ENCODE results near the gene CCNY.
"Not testable (repeated sequence)": the region's sequence is repeated elsewhere in the genome, so short reads cannot be mapped to it uniquely, and the experiment has no call there.

Gene CCNY

GRCh38 chr10:35497909-35498308, 161.6 kb downstream of the CCNY start:
- DNase-seq (ENCODE audit: extremely low spot score, insufficient read length, low read depth) (no peak), FAIRE-seq (no peak)

- FAIRE-seq (peak; percentile 68), DNase-seq (ENCODE audit: extremely low spot score, insufficient read length, low read depth) (peak; percentile 17)
Measured at GRCh38 chr10:35498693-35499092, 162.4 kb downstream of the CCNY start.

- no peak for DNase-seq (ENCODE audit: extremely low spot score, insufficient read length, low read depth)
- FAIRE-seq = no peak
Measured at GRCh38 chr10:35501923-35502322, 165.6 kb downstream of the CCNY start.

GRCh38 chr10:35502692-35503091, 166.4 kb downstream of the CCNY start:
- FAIRE-seq (no peak), DNase-seq (ENCODE audit: extremely low spot score, insufficient read length, low read depth) (no peak)

GRCh38 chr10:35503578-35503977, 167.3 kb downstream of the CCNY start:
- FAIRE-seq (no peak), DNase-seq (ENCODE audit: extremely low spot score, insufficient read length, low read depth) (no peak)

- FAIRE-seq (no peak), DNase-seq (ENCODE audit: extremely low spot score, insufficient read length, low read depth) (no peak)
Measured at GRCh38 chr10:35504132-35504531, 167.8 kb downstream of the CCNY start.

- DNase-seq (ENCODE audit: extremely low spot score, insufficient read length, low read depth) (no peak), FAIRE-seq (no peak)
Measured at GRCh38 chr10:35505241-35505873, 169.0 kb downstream of the CCNY start.

- FAIRE-seq (no peak), DNase-seq (ENCODE audit: extremely low spot score, insufficient read length, low read depth) (no peak)
Measured at GRCh38 chr10:35506741-35507140, 170.4 kb downstream of the CCNY start.

- no peak for FAIRE-seq
Measured at GRCh38 chr10:35507519-35508109, 171.3 kb downstream of the CCNY start.

GRCh38 chr10:35508647-35509046, 172.3 kb downstream of the CCNY start:
- no peak for FAIRE-seq
- DNase-seq (ENCODE audit: extremely low spot score, insufficient read length, low read depth) = no peak

More at GRCh38 chr10:35507519-35508109, 171.3 kb downstream of the CCNY start:
- no peak for DNase-seq (ENCODE audit: extremely low spot score, insufficient read length, low read depth)

GRCh38 chr10:35510891-35511290, 174.6 kb downstream of the CCNY start:
- FAIRE-seq = no peak
- no peak for DNase-seq (ENCODE audit: extremely low spot score, insufficient read length, low read depth)

GRCh38 chr10:35511647-35512046, 175.3 kb downstream of the CCNY start:
- no peak for FAIRE-seq

GRCh38 chr10:35516102-35516670, 179.9 kb downstream of the CCNY start:
- no peak for FAIRE-seq
- no peak for DNase-seq (ENCODE audit: extremely low spot score, insufficient read length, low read depth)

More at GRCh38 chr10:35511647-35512046, 175.3 kb downstream of the CCNY start:
- no peak for DNase-seq (ENCODE audit: extremely low spot score, insufficient read length, low read depth)

GRCh38 chr10:35517431-35518181, 181.3 kb downstream of the CCNY start:
- no peak for DNase-seq (ENCODE audit: extremely low spot score, insufficient read length, low read depth)
- FAIRE-seq = no peak

- FAIRE-seq = not testable (repeated sequence)
Measured at GRCh38 chr10:35518187-35518586, 181.9 kb downstream of the CCNY start.

GRCh38 chr10:35520996-35521395, 184.7 kb downstream of the CCNY start:
- no peak for FAIRE-seq
- DNase-seq (ENCODE audit: extremely low spot score, insufficient read length, low read depth) = no peak

More at GRCh38 chr10:35518187-35518586, 181.9 kb downstream of the CCNY start:
- DNase-seq (ENCODE audit: extremely low spot score, insufficient read length, low read depth) = not testable (repeated sequence)

GRCh38 chr10:35523670-35524225, 187.4 kb downstream of the CCNY start:
- peak; percentile 71 for FAIRE-seq
- DNase-seq (ENCODE audit: extremely low spot score, insufficient read length, low read depth) = no peak

- FAIRE-seq (no peak), DNase-seq (ENCODE audit: extremely low spot score, insufficient read length, low read depth) (no peak)
Measured at GRCh38 chr10:35526746-35527145, 190.4 kb downstream of the CCNY start.

- DNase-seq (ENCODE audit: extremely low spot score, insufficient read length, low read depth) (no peak), FAIRE-seq (no peak)
Measured at GRCh38 chr10:35532141-35532540, 195.8 kb downstream of the CCNY start.

GRCh38 chr10:35533565-35533964, 197.3 kb downstream of the CCNY start:
- FAIRE-seq (no peak), DNase-seq (ENCODE audit: extremely low spot score, insufficient read length, low read depth) (no peak)

Data from GM18507 (cell line).